Right lobe of liver (tissue), 6 donors: ENCODE results near the gene ORC6. TPM values are rescaled to one million over a fixed set of nuclear protein-coding genes. Genes with fewer than 3 reads are reported as not detected.

ENCODE experiments used
- ATAC-seq, 4 donors: fragments of 200-7000 bp; cut with Tn5 transposase; one replicate each; pipeline ENCODE4 v1.9.1; 2020; ENCODE audit warnings: mild to moderate bottlenecking in 4 of 4, moderate library complexity in 4 of 4
- DNase-seq, 3 donors: peaks; one replicate each; pipeline ENCODE4 v3.0.0-alpha.2; 2020
- H3K27ac ChIP-seq, 3 donors: fragments of 200-600 bp; one replicate each; pipeline ENCODE4 v1.8.0; 2022
- H3K27me3 ChIP-seq, 2 donors: fragments of 200-600 bp; one replicate each; pipeline ENCODE4 v1.8.0; 2022
- H3K36me3 ChIP-seq, 4 donors: fragments of 200-600 bp; sonication (generic) in 1 of 4; one replicate each; pipeline versions ENCODE4 v1.5.1 to v1.8.0; 2017 to 2022; ENCODE audit warnings: control low read depth in 1 of 4
- H3K4me1 ChIP-seq, 4 donors: fragments of 200-600 bp; sonication (generic) in 1 of 4; one replicate each; pipeline versions ENCODE4 v1.5.1 to v1.8.0; 2017 to 2022; ENCODE audit warnings: control low read depth in 1 of 4
- H3K4me3 ChIP-seq, 3 donors: fragments of 200-600 bp; one replicate each; pipeline ENCODE4 v1.8.0; 2022
- H3K9me3 ChIP-seq, 4 donors: fragments of 200-600 bp; sonication (generic) in 1 of 4; one replicate each; pipeline versions ENCODE4 v1.5.1 to v1.8.0; 2017 to 2022; ENCODE audit warnings: control low read depth in 1 of 4
- POLR2A ChIP-seq: fragments of 450-650 bp; IDR thresholded peaks from one replicate; pipeline ENCODE4 v1.6.1; 2017; ENCODE audit warnings: antibody characterized with exemption, mild to moderate bottlenecking
- WGBS: methylation state at CpG from one replicate; pipeline ENCODE4 v1.1.6; 2018; ENCODE audit warnings: low coverage, low lambda C conversion rate; ENCODE audit not compliant: insufficient coverage; ENCODE audit errors: missing lambda C conversion rate; 5-methylcytosine and 5-hydroxymethylcytosine counted together
- intact Hi-C, 2 donors: fragments of 100-400 bp; cut with DNase I; formaldehyde crosslinking; loops; one replicate each; pipeline versions ENCODE4 v1.11.2 to v1.14.1; 2022
- total RNA-seq, 6 experiments: library from RNA; depleted of rRNA in 2 of 6; stranded (reverse); fragments of >200 nt in 2 of 6; fragmentation: NEBNext Ultra II Directional in 3 of 6; extraction: Animal tissue kit (Norgen Biotek cat#: 25700) in 3 of 6; gene quantifications; one replicate each; pipeline versions ENCODE4 v1.1.0 to v1.2.4, GENCODE V29; 2016 to 2023
- TF ChIP-seq, protein P1 (sequence below), 4 donors: fragments of 200-600 bp in 3 of 4; fragments of 450-650 bp in 1 of 4; IDR thresholded peaks; one replicate each; pipeline versions ENCODE4 v1.5.1 to v1.8.0; 2016 to 2022; ENCODE audit warnings: antibody characterized with exemption in 4 of 4, mild to moderate bottlenecking in 2 of 4
- donor health status: DM: no; HTN: yes; CAD: no.
- donor health status: DM: no; HTN: no; CAD: no.
- donor health status: DM: no; HTN: no; CAD: no.
- donor health status: DM: no; HTN: yes; CAD: no.
- donor health status: DM: no; HTN: yes; CAD: no.

ORC6 gene
- total RNA-seq, 6 experiments from 2014 or later: 0.18 to 4.8 (median 0.76) TPM

DNA sequence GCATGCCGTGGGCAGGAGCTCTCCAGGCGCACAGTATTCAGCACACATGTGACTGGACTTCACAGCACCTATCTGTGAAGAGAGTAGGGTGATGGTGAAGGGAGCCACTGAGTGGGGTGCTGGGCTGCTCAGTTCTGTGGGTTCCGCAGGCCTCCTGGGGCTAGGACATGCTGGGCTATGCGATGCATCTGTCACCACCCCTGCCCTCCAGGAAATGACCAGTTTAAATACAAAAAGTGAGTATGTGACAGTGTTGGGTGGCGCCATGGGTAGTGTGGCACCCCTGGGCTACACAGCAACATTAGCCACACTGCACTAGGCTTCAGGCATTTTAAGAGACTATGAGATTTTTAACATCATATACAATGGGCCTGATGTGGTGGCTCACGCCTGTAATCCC is 30.1 kb downstream of the ORC6 start:
- H3K4me3 ChIP-seq: no peak overlapping the region
- no peaks in the 10 kb centered on the region for H3K36me3 ChIP-seq
- TF ChIP-seq, protein P1, sequence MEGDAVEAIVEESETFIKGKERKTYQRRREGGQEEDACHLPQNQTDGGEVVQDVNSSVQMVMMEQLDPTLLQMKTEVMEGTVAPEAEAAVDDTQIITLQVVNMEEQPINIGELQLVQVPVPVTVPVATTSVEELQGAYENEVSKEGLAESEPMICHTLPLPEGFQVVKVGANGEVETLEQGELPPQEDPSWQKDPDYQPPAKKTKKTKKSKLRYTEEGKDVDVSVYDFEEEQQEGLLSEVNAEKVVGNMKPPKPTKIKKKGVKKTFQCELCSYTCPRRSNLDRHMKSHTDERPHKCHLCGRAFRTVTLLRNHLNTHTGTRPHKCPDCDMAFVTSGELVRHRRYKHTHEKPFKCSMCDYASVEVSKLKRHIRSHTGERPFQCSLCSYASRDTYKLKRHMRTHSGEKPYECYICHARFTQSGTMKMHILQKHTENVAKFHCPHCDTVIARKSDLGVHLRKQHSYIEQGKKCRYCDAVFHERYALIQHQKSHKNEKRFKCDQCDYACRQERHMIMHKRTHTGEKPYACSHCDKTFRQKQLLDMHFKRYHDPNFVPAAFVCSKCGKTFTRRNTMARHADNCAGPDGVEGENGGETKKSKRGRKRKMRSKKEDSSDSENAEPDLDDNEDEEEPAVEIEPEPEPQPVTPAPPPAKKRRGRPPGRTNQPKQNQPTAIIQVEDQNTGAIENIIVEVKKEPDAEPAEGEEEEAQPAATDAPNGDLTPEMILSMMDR (IDR thresholded peaks at IDR 0.05): no peak
- TF ChIP-seq POLR2A: no peak
- no peak overlapping the region for H3K27ac ChIP-seq
- H3K4me1 ChIP-seq: peaks cover 0 to 3% (median 0%) of the 10 kb centered on the region in 4 donors
- WGBS: 50% methylated on average over 1 of the region's 6 CpGs
- intact Hi-C loops: no loop called here
- H3K27me3 ChIP-seq: no peaks in the 10 kb centered on the region
- no peaks in the 10 kb centered on the region for H3K9me3 ChIP-seq
- no peak for DNase-seq
- no peak for ATAC-seq

DNA sequence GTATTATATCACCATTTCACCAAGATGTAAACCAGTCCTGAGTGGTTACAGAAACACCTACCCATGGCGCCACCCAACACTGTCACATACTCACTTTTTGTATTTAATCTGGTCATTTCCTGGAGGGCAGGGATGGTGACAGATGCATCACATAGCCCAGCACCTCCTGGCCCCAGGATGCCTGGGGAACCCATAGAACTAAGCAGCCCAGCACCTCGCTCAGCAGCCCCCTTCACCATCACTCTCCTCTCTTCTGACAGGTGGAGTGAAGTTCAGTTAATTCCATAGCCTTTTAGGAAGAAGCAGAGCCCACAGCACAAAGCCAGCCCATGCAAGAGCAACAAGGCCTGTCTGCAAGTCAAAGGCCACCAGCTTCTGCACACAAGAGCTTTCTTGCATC is 31.2 kb downstream of the ORC6 start:
- no peak overlapping the region for H3K4me3 ChIP-seq
- no peaks in the 10 kb centered on the region for H3K9me3 ChIP-seq
- intact Hi-C loops: no loop called here
- TF ChIP-seq, protein P1 (IDR thresholded peaks at IDR 0.05): no peak
- no peak for TF ChIP-seq POLR2A
- H3K27ac ChIP-seq: no peak overlapping the region
- DNase-seq (no peak), ATAC-seq (no peak)
- no peaks in the 10 kb centered on the region for H3K36me3 ChIP-seq
- WGBS: 83% methylated on average over 1 of the region's 2 CpGs
- no peaks in the 10 kb centered on the region for H3K27me3 ChIP-seq
- peaks cover 0 to 3% (median 0%) of the 10 kb centered on the region in 4 donors for H3K4me1 ChIP-seq

DNA sequence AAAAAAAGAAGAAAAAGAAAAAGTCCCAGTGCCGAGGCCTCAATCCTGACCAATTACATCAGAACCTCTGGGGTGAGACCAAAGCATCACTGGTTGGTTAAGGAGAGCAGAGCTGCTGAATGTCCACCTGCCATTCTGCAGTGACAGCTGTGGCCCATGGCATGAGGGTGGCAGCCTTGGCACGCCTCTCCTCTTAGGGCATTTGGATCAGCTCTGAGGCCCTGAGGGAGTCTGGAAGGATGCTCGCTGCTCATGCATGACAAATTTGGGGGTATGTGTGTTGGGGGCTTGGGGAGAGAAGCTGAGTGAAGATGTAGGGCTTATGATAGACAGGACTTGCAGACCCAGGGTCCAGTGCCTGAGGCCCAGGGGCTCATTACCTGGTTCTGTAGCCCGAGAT is 32.4 kb downstream of the ORC6 start:
- WGBS: 95% methylated on average over 2 of the region's 4 CpGs
- Histone ChIP-seq H3K9me3 (no peaks in the 10 kb centered on the region), H3K27me3 (no peaks in the 10 kb centered on the region), H3K27ac (no peak overlapping the region), H3K4me1 (peaks cover 0 to 3% (median 0%) of the 10 kb centered on the region in 4 donors), H3K36me3 (no peaks in the 10 kb centered on the region), H3K4me3 (no peak overlapping the region)
- no peak for TF ChIP-seq POLR2A
- TF ChIP-seq, protein P1 (IDR thresholded peaks at IDR 0.05): no peak
- intact Hi-C loops: no loop called here
- ATAC-seq: no peak
- no peak for DNase-seq

DNA sequence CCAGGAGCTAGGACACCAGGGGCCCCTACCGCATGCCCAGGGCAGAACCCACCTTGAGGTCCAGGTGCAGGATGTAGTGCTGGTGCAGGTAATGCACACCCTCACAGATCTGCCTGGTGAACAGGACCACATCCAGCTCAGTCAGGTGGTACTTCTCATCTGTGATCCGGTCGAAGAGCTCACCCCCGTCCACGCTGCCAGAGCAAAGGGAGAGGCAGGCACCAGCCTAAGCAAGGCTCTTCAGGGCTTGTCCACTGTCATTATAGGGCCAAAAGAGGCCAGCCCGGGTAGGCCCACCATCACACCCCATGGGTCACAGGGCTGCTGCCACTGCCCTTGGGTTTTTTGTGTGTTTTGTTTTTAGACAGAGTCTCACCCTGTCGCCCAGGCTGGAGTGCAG is 37.7 kb downstream of the ORC6 start:
- TF ChIP-seq POLR2A: no peak
- TF ChIP-seq, protein P1 (IDR thresholded peaks at IDR 0.05): no peak
- Histone ChIP-seq H3K27ac (no peak overlapping the region), H3K27me3 (no peaks in the 10 kb centered on the region), H3K4me3 (no peak overlapping the region), H3K9me3 (no peaks in the 10 kb centered on the region), H3K36me3 (no peaks in the 10 kb centered on the region), H3K4me1 (peaks cover 0 to 3% (median 0%) of the 10 kb centered on the region in 4 donors)
- DNase-seq (no peak), ATAC-seq (no peak)
- WGBS: 80% methylated on average over 1 of the region's 7 CpGs
- intact Hi-C loops: no loop called here

DNA sequence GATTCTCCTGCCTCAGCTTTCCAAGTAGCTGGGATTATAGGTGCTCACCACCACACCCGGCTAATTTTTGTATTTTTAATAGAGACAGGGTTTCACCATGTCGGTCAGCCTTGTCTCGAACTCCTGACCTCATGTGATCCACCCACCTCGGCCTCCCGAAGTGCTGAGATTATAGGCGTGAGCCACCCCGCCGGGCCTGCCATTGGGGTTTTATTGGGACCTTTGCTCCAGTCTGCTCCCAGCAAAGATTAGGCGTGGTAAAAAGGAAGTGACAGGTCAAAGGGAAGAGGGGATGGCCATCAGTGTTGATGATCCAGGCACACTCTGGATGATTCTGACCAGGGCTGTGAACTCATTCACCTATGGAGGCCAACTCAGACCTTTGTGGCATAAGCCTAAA is 38.2 kb downstream of the ORC6 start:
- H3K27ac ChIP-seq: no peak overlapping the region
- intact Hi-C loops: no loop called here
- peaks cover 0 to 3% (median 0%) of the 10 kb centered on the region in 4 donors for H3K4me1 ChIP-seq
- H3K27me3 ChIP-seq: no peaks in the 10 kb centered on the region
- H3K36me3 ChIP-seq: no peaks in the 10 kb centered on the region
- DNase-seq: no peak
- no peak for ATAC-seq
- 94% methylated on average over 7 of the region's 9 CpGs for WGBS
- TF ChIP-seq, protein P1 (IDR thresholded peaks at IDR 0.05): no peak
- no peak for TF ChIP-seq POLR2A
- no peaks in the 10 kb centered on the region for H3K9me3 ChIP-seq
- H3K4me3 ChIP-seq: no peak overlapping the region
